Mesenchymal stem cell (in vitro differentiated cells and primary cell): ENCODE measurements around the gene PARP9.

Experiments
- DNase-seq: peaks from one replicate; pipeline ENCODE4 v3.0.0-alpha.2; 2013
- H2AFZ ChIP-seq: one replicate; pipeline ENCODE4 v1.6.1; 2013; ENCODE audit warnings: low read depth, mild to moderate bottlenecking, control low read depth, inconsistent platforms, low read length, moderate library complexity
- H2AK5ac ChIP-seq: 2 replicates; pipeline ENCODE4 v1.6.1; 2013; ENCODE audit warnings: low read length, moderate library complexity, mild to moderate bottlenecking, inconsistent platforms; ENCODE audit not compliant: severe bottlenecking
- H2BK120ac ChIP-seq: one replicate; pipeline ENCODE4 v1.6.1; 2013; ENCODE audit warnings: low read depth, mild to moderate bottlenecking, inconsistent platforms, low read length, moderate library complexity
- H2BK12ac ChIP-seq, 2 experiments: one replicate each; pipeline ENCODE4 v1.6.1; 2013; ENCODE audit warnings: inconsistent platforms in 2 of 2, low read length in 2 of 2, mild to moderate bottlenecking in 2 of 2, moderate library complexity in 2 of 2, control low read depth in 1 of 2
- H2BK15ac ChIP-seq: one replicate; pipeline ENCODE4 v1.6.1; 2013; ENCODE audit warnings: mild to moderate bottlenecking, low read depth, inconsistent platforms; ENCODE audit not compliant: poor library complexity, severe bottlenecking
- H2BK5ac ChIP-seq: 2 replicates; pipeline ENCODE4 v1.6.1; 2013; ENCODE audit warnings: low read depth, mild to moderate bottlenecking, low read length, control low read depth, inconsistent platforms; ENCODE audit not compliant: poor library complexity, severe bottlenecking
- H3K14ac ChIP-seq, 2 experiments: one replicate each; pipeline ENCODE4 v1.6.1; 2013; ENCODE audit warnings: inconsistent platforms in 2 of 2, low read length in 2 of 2, control low read depth in 1 of 2, mild to moderate bottlenecking in 1 of 2, moderate library complexity in 1 of 2
- H3K18ac ChIP-seq, 2 experiments: one replicate each; pipeline ENCODE4 v1.6.1; 2013; ENCODE audit warnings: inconsistent platforms in 2 of 2, low read length in 2 of 2, control low read depth in 1 of 2, low read depth in 1 of 2, mild to moderate bottlenecking in 1 of 2
- H3K23ac ChIP-seq, 2 experiments: one replicate each; pipeline ENCODE4 v1.6.1; 2013; ENCODE audit warnings: inconsistent platforms in 2 of 2, low read length in 2 of 2, mild to moderate bottlenecking in 2 of 2, moderate library complexity in 2 of 2, control low read depth in 1 of 2
- H3K27ac ChIP-seq: 2 replicates; pipeline ENCODE4 v1.5.1; 2013; ENCODE audit warnings: mild to moderate bottlenecking, moderate library complexity, low read length, control low read depth, inconsistent platforms; ENCODE audit not compliant: poor library complexity, severe bottlenecking
- H3K27me3 ChIP-seq, 2 experiments: 2 replicates each; pipeline versions ENCODE4 v1.6.1 to v1.7.0; 2013; ENCODE audit warnings: low read length in 2 of 2, mild to moderate bottlenecking in 2 of 2, moderate library complexity in 2 of 2, control low read depth in 1 of 2, inconsistent platforms in 1 of 2; ENCODE audit not compliant: control insufficient read depth in 1 of 2, insufficient read depth in 1 of 2
- H3K36me3 ChIP-seq, 2 experiments: 2 replicates each; pipeline versions ENCODE4 v1.6.1 to v1.7.0; 2013; ENCODE audit warnings: low read length in 2 of 2, control low read depth in 1 of 2, inconsistent platforms in 1 of 2, low read depth in 1 of 2, mild to moderate bottlenecking in 1 of 2; ENCODE audit not compliant: insufficient read depth in 2 of 2, control insufficient read depth in 1 of 2
- H3K4ac ChIP-seq, 2 experiments: one replicate each; pipeline ENCODE4 v1.6.1; 2013; ENCODE audit warnings: inconsistent platforms in 2 of 2, low read length in 2 of 2, mild to moderate bottlenecking in 2 of 2, moderate library complexity in 2 of 2, control low read depth in 1 of 2, low read depth in 1 of 2
- H3K4me1 ChIP-seq: 2 replicates; pipeline ENCODE4 v1.6.1; 2013; ENCODE audit warnings: low read depth, low read length, control low read depth; ENCODE audit not compliant: control insufficient read depth, insufficient read depth
- H3K4me2 ChIP-seq: 2 replicates; pipeline ENCODE4 v1.6.1; 2013; ENCODE audit warnings: low read length, mild to moderate bottlenecking, inconsistent platforms; ENCODE audit not compliant: poor library complexity, severe bottlenecking
- H3K4me3 ChIP-seq, 2 experiments: 2 replicates each; pipeline versions ENCODE4 v1.5.1 to v1.7.0; 2013; ENCODE audit warnings: low read length in 2 of 2, mild to moderate bottlenecking in 2 of 2, control low read depth in 1 of 2, low read depth in 1 of 2; ENCODE audit not compliant: insufficient read depth in 1 of 2
- H3K79me1 ChIP-seq: replicated peaks from 2 replicates; pipeline ENCODE4 v1.6.1; 2013; ENCODE audit warnings: mild to moderate bottlenecking, control low read depth, low read length, inconsistent platforms; ENCODE audit not compliant: poor library complexity, severe bottlenecking
- H3K9ac ChIP-seq: 2 replicates; pipeline ENCODE4 v1.7.0; 2013; ENCODE audit warnings: mild to moderate bottlenecking, low read length, moderate library complexity
- H3K9me3 ChIP-seq: 2 replicates; pipeline ENCODE4 v1.7.0; 2013; ENCODE audit warnings: mild to moderate bottlenecking, low read length; ENCODE audit not compliant: control insufficient read depth
- H4K8ac ChIP-seq: one replicate; pipeline ENCODE4 v1.6.1; 2013; ENCODE audit warnings: inconsistent platforms, mild to moderate bottlenecking, low read length, moderate library complexity
- H4K91ac ChIP-seq: one replicate; pipeline ENCODE4 v1.6.1; 2013; ENCODE audit warnings: mild to moderate bottlenecking, low read length, inconsistent platforms
- WGBS: methylation state at CpG from one replicate; pipeline ENCODE4 v1.1.7; 2013; ENCODE audit warnings: mixed read lengths; 5-methylcytosine and 5-hydroxymethylcytosine counted together

Gene PARP9

DNA sequence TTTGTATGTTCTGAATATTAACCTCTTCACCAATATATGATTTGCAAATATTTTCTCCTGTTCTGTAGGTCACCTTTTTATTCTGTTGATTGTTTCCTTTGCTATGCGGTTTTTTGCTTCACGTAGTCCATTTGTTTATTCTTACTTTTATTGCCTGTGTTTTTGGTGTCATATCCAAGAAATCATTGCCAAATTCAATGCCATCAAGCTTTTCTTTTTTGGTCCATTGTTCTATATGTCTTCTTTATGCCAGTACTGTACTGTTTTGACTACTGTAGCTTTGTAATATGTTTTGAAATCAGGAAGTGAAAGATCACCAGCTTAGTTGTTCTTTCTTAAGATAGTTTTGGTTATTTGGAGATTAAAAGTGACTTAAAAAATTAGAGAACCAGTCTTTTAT lies 17.5 kb upstream of the PARP9 start:
- H3K27me3 ChIP-seq = no peaks in the 10 kb centered on the region
- H3K4ac ChIP-seq = no peak overlapping the region
- H3K4me3 ChIP-seq = no peak overlapping the region
- peaks cover 36% of the 10 kb centered on the region for H3K9me3 ChIP-seq
- no peak overlapping the region for H3K23ac ChIP-seq
- no peak overlapping the region for H3K4me2 ChIP-seq
- H3K4me1 ChIP-seq = peaks cover 5% of the 10 kb centered on the region
- no peak for DNase-seq
- no peak overlapping the region for H2BK15ac ChIP-seq
- H3K9ac ChIP-seq = no peak overlapping the region
- H3K14ac ChIP-seq = no peak overlapping the region
- no peak overlapping the region for H3K18ac ChIP-seq
- H2AFZ ChIP-seq = no peak overlapping the region
- no peak overlapping the region for H2BK120ac ChIP-seq
- H3K27ac ChIP-seq = no peak overlapping the region
- H2AK5ac ChIP-seq = no peak overlapping the region
- no peaks in the 10 kb centered on the region for H3K79me1 ChIP-seq
- H2BK12ac ChIP-seq = no peak overlapping the region
- H3K36me3 ChIP-seq = no peaks in the 10 kb centered on the region
- no CpG with 5 or more reads among the region's 2 CpGs for WGBS
- H4K8ac ChIP-seq = no peak overlapping the region
- no peak overlapping the region for H2BK5ac ChIP-seq
- no peak overlapping the region for H4K91ac ChIP-seq

DNA sequence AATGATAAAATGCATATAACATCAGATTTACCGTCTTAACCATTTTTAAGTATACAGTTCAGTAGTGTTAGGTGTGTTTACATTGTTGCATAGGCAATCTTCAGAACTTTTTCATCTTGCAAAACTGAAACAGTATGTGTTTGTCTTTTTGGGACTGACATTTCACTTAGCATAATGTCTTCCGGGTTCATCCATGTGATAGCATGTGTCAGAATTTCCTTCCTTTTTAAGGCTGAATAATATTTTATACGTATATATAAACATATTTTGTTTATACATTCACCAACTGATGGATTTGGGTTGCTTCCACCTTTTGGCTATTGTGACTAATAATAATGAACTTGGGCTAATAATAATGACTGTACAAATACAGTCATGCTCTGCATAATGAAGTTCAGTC lies 16.4 kb upstream of the PARP9 start:
- no peak overlapping the region for H2BK120ac ChIP-seq
- no peaks in the 10 kb centered on the region for H3K36me3 ChIP-seq
- H3K18ac ChIP-seq = no peak overlapping the region
- H2AFZ ChIP-seq = no peak overlapping the region
- H2BK12ac ChIP-seq = no peak overlapping the region
- no peak overlapping the region for H2AK5ac ChIP-seq
- no peaks in the 10 kb centered on the region for H3K79me1 ChIP-seq
- DNase-seq = no peak
- no peak overlapping the region for H3K4me3 ChIP-seq
- H2BK15ac ChIP-seq = no peak overlapping the region
- peaks cover 5% of the 10 kb centered on the region for H3K4me1 ChIP-seq
- peaks cover 36% of the 10 kb centered on the region for H3K9me3 ChIP-seq
- WGBS = no CpG with 5 or more reads among the region's 3 CpGs
- no peak overlapping the region for H2BK5ac ChIP-seq
- H3K23ac ChIP-seq = no peak overlapping the region
- H3K4me2 ChIP-seq = no peak overlapping the region
- H3K4ac ChIP-seq = no peak overlapping the region
- H4K8ac ChIP-seq = no peak overlapping the region
- no peak overlapping the region for H4K91ac ChIP-seq
- no peak overlapping the region for H3K14ac ChIP-seq
- no peak overlapping the region for H3K27ac ChIP-seq
- H3K27me3 ChIP-seq = no peaks in the 10 kb centered on the region
- no peak overlapping the region for H3K9ac ChIP-seq

GRCh38 chr3:122578069-122578740 lies 14.1 kb upstream of the PARP9 start:
- Histone ChIP-seq H2AK5ac (no peak overlapping the region), H3K27ac (no peak overlapping the region), H3K23ac (no peak overlapping the region), H3K4ac (no peak overlapping the region), H2BK120ac (no peak overlapping the region), H3K4me1 (peaks cover 5% of the 10 kb centered on the region), H2BK5ac (no peak overlapping the region), H2AFZ (no peak overlapping the region), H3K36me3 (peaks cover 0 to 15% of the 10 kb centered on the region in 2 experiments), H3K18ac (no peak overlapping the region), H3K14ac (no peak overlapping the region), H3K4me2 (no peak overlapping the region), H4K8ac (no peak overlapping the region), H3K27me3 (no peaks in the 10 kb centered on the region), H2BK12ac (no peak overlapping the region), H3K4me3 (peak overlapping the region in 1 of 2 experiments; percentile 76), H3K79me1 (no peaks in the 10 kb centered on the region), H3K9ac (peak overlapping the region; percentile 83), H2BK15ac (no peak overlapping the region), H4K91ac (no peak overlapping the region), H3K9me3 (peaks cover 25% of the 10 kb centered on the region)
- WGBS = 83% methylated on average over 3 of the region's 5 CpGs
- DNase-seq = no peak

- peak; percentile 28 for DNase-seq
- Histone ChIP-seq H4K8ac (peak within 1 kb of the TSS; percentile 52), H3K27ac (no peak within 1 kb of the TSS), H3K4ac (peak within 1 kb of the TSS in 1 of 2 experiments; percentile 1), H2BK12ac (peak within 1 kb of the TSS in 1 of 2 experiments; percentile 37), H3K23ac (no peak within 1 kb of the TSS), H3K4me1 (peaks cover 8% of the 10 kb centered on the region), H2BK15ac (peak within 1 kb of the TSS; percentile 80), H3K79me1 (no peaks in the 10 kb centered on the region), H3K4me3 (peak within 1 kb of the TSS; percentile 45 to 76), H2BK120ac (no peak within 1 kb of the TSS), H3K27me3 (no peaks in the 10 kb centered on the region), H3K18ac (peak within 1 kb of the TSS; percentile 86 to 89), H4K91ac (peak within 1 kb of the TSS; percentile 85), H2AFZ (peak within 1 kb of the TSS; percentile 43), H2BK5ac (no peak within 1 kb of the TSS), H3K9ac (peak within 1 kb of the TSS; percentile 83), H2AK5ac (no peak within 1 kb of the TSS), H3K9me3 (peaks cover 20% of the 10 kb centered on the region), H3K36me3 (peaks cover 0 to 15% of the 10 kb centered on the region in 2 experiments), H3K4me2 (peak within 1 kb of the TSS; percentile 86), H3K14ac (peak within 1 kb of the TSS in 1 of 2 experiments; percentile 2)
- 14% methylated on average over 17 of the region's 40 CpGs for WGBS
Measured at GRCh38 chr3:122577409-122578031, 13.4 kb upstream of the PARP9 start, which contains the start of gene PARP15. TSS of gene PARP15 (plus strand) at chr3:122577650. CDS start at chr3:122577668, 18 bp downstream.
